HL-60 (cell line): ENCODE results near the gene DOCK9.

ENCODE experiments used
- DNase-seq, 2 experiments: peaks; one replicate each; pipeline ENCODE4 v3.0.0-alpha.2; 2010 to 2020; ENCODE audit warnings: low read depth in 1 of 2, low spot score in 1 of 2
- H3K27ac ChIP-seq: fragments of 250-450 bp; sonication (Bioruptor Pico); replicated peaks from 2 replicates; pipeline ENCODE4 v1.5.1; 2020; ENCODE audit warnings: mild to moderate bottlenecking, moderate library complexity
- H3K27me3 ChIP-seq: fragments of 250-450 bp; sonication (Bioruptor Pico); 2 replicates; pipeline ENCODE4 v1.5.1; 2021; ENCODE audit warnings: mild to moderate bottlenecking, moderate library complexity; ENCODE audit not compliant: insufficient read depth, poor library complexity, severe bottlenecking
- H3K4me3 ChIP-seq: replicated peaks from 2 replicates; pipeline ENCODE4 v1.5.1; 2011; ENCODE audit warnings: mild to moderate bottlenecking, control low read depth, low read length; ENCODE audit not compliant: insufficient read depth
- CTCF ChIP-seq: IDR thresholded peaks from one replicate; pipeline ENCODE4 v1.5.1; 2011; ENCODE audit warnings: low read length, control low read depth, inconsistent platforms; ENCODE audit not compliant: insufficient read depth
- GABPA ChIP-seq: IDR thresholded peaks from 2 replicates; pipeline ENCODE4 v1.6.1; 2012; ENCODE audit warnings: low read depth
- POLR2AphosphoS5 ChIP-seq: IDR thresholded peaks from 2 replicates; pipeline ENCODE4 v1.6.1; 2012; ENCODE audit warnings: low read depth
- REST ChIP-seq: IDR thresholded peaks from 2 replicates; pipeline ENCODE4 v1.6.1; 2012; ENCODE audit warnings: low read depth; ENCODE audit not compliant: insufficient replicate concordance
- SPI1 ChIP-seq: IDR thresholded peaks from 2 replicates; pipeline ENCODE4 v1.6.1; 2012; ENCODE audit warnings: low read depth, mild to moderate bottlenecking, borderline replicate concordance

Gene DOCK9

GRCh38 chr13:98986226-98986846, 8.5 kb upstream of the DOCK9 start:
- DNase-seq, result no peak
- Histone ChIP-seq H3K27me3 (peaks cover 17% of the 10 kb centered on the region), H3K27ac (no peak overlapping the region), H3K4me3 (no peak overlapping the region)
- TF ChIP-seq REST, result no peak
- TF ChIP-seq CTCF, result no peak
- no peak for TF ChIP-seq GABPA
- TF ChIP-seq SPI1, result no peak

- Histone ChIP-seq H3K27ac (no peak overlapping the region), H3K27me3 (peaks cover 21% of the 10 kb centered on the region), H3K4me3 (no peak overlapping the region)
- DNase-seq, result no peak
- no peak for TF ChIP-seq REST
- no peak for TF ChIP-seq CTCF
- TF ChIP-seq SPI1, result no peak
- TF ChIP-seq POLR2AphosphoS5, result no peak
- no peak for TF ChIP-seq GABPA
Observed at GRCh38 chr13:98985591-98985990, 7.7 kb upstream of the DOCK9 start.

- DNase-seq, result no peak
- TF ChIP-seq POLR2AphosphoS5 (no peak), SPI1 (no peak), CTCF (no peak), GABPA (no peak), REST (no peak)
- no peak overlapping the region for H3K27ac ChIP-seq
- no peak overlapping the region for H3K4me3 ChIP-seq
- peaks cover 25% of the 10 kb centered on the region for H3K27me3 ChIP-seq
Observed at GRCh38 chr13:98984983-98985382, 7.1 kb upstream of the DOCK9 start.
